GM23338 (cell line): ENCODE measurements around the gene NOXA1. TPM values are rescaled to one million over a fixed set of nuclear protein-coding genes. Genes with fewer than 3 reads are reported as not detected.

Experiments
- ATAC-seq: fragments of 200-7000 bp; cut with Tn5 transposase; 3 replicates; pipeline ENCODE4 v1.9.1; 2020
- DNase-seq: peaks from one replicate; pipeline ENCODE4 v3.0.0-alpha.2; 2015; ENCODE audit warnings: low spot score
- H2AFZ ChIP-seq: fragments of 200-600 bp; sonication (generic); 2 replicates; pipeline ENCODE4 v1.8.0; 2016; ENCODE audit warnings: antibody characterized with exemption, mild to moderate bottlenecking, moderate library complexity
- H3F3A ChIP-seq: fragments of 200-600 bp; sonication (generic); replicated peaks from 2 replicates; pipeline ENCODE4 v1.8.0; 2017; ENCODE audit warnings: antibody characterized with exemption, mixed run types, low read depth
- H3K27ac ChIP-seq: fragments of 200-600 bp; sonication (generic); 2 replicates; pipeline ENCODE4 v1.6.1; 2016; ENCODE audit warnings: low read depth
- H3K27me3 ChIP-seq: fragments of 200-600 bp; sonication (generic); 2 replicates; pipeline ENCODE4 v1.8.0; 2016; ENCODE audit warnings: mild to moderate bottlenecking, mixed run types, moderate library complexity; ENCODE audit not compliant: insufficient read depth
- H3K36me3 ChIP-seq: fragments of 200-600 bp; sonication (generic); 2 replicates; pipeline ENCODE4 v1.8.0; 2016; ENCODE audit warnings: mild to moderate bottlenecking; ENCODE audit not compliant: insufficient read depth
- H3K4me1 ChIP-seq: fragments of 200-600 bp; sonication (generic); 2 replicates; pipeline ENCODE4 v1.8.0; 2016; ENCODE audit warnings: mild to moderate bottlenecking, moderate library complexity; ENCODE audit not compliant: insufficient read depth
- H3K4me2 ChIP-seq: fragments of 200-600 bp; sonication (generic); 2 replicates; pipeline ENCODE4 v1.7.1; 2017; ENCODE audit warnings: mixed run types
- H3K4me3 ChIP-seq: fragments of 200-600 bp; sonication (generic); 2 replicates; pipeline ENCODE4 v1.6.1; 2016; ENCODE audit warnings: mixed run types
- H3K79me2 ChIP-seq: fragments of 200-600 bp; sonication (generic); replicated peaks from 2 replicates; pipeline ENCODE4 v1.8.0; 2017; ENCODE audit warnings: mild to moderate bottlenecking; ENCODE audit not compliant: insufficient read depth
- H3K9me2 ChIP-seq: fragments of 200-600 bp; sonication (generic); 2 replicates; pipeline ENCODE4 v1.8.0; 2017; ENCODE audit not compliant: insufficient read depth
- H4K20me1 ChIP-seq: fragments of 200-600 bp; sonication (generic); replicated peaks from 2 replicates; pipeline ENCODE4 v1.8.0; 2017; ENCODE audit warnings: mild to moderate bottlenecking; ENCODE audit not compliant: insufficient read depth
- H3K27ac Mint-ChIP-seq: 2 replicates; pipeline ENCODE4 v1.8.0; 2020; ENCODE audit warnings: inconsistent platforms, mild to moderate bottlenecking, moderate library complexity, mixed read lengths
- H3K27me3 Mint-ChIP-seq: 3 replicates; pipeline ENCODE4 v1.8.0; 2022; ENCODE audit warnings: low read depth, mild to moderate bottlenecking, moderate library complexity, mixed read lengths, inconsistent platforms; ENCODE audit not compliant: insufficient read depth, poor library complexity
- H3K36me3 Mint-ChIP-seq: 3 replicates; pipeline ENCODE4 v1.8.0; 2021; ENCODE audit warnings: low read depth, mild to moderate bottlenecking, inconsistent platforms, moderate library complexity, mixed read lengths
- H3K4me1 Mint-ChIP-seq: 3 replicates; pipeline ENCODE4 v1.8.0; 2020; ENCODE audit warnings: mild to moderate bottlenecking, inconsistent platforms, mixed read lengths
- H3K4me3 Mint-ChIP-seq: 3 replicates; pipeline ENCODE4 v1.8.0; 2021; ENCODE audit warnings: moderate library complexity, mild to moderate bottlenecking, inconsistent platforms, mixed read lengths
- H3K9me3 Mint-ChIP-seq: 3 replicates; pipeline ENCODE4 v1.8.0; 2020; ENCODE audit warnings: moderate library complexity, mild to moderate bottlenecking, inconsistent platforms, mixed read lengths
- CREB1 ChIP-seq: fragments of 250-450 bp; sonication (Bioruptor Pico); IDR thresholded peaks from 2 replicates; pipeline ENCODE4 v1.5.0; 2020; ENCODE audit warnings: low read depth, mild to moderate bottlenecking, moderate library complexity
- CTCF ChIP-seq, 2 experiments: fragments of 200-600 bp in 1 of 2; sonication (generic) in 1 of 2; conservative IDR thresholded peaks; 2 replicates each; pipeline versions ENCODE4 v1.5.1 to v1.6.1; 2016 to 2017; ENCODE audit warnings: antibody characterized with exemption in 2 of 2, low read depth in 2 of 2, mild to moderate bottlenecking in 2 of 2, moderate library complexity in 1 of 2
- ETS1 ChIP-seq: IDR thresholded peaks from 2 replicates; pipeline ENCODE4 v1.6.1; 2016; ENCODE audit warnings: antibody characterized with exemption
- EZH2 ChIP-seq: fragments of 200-600 bp; sonication (generic); IDR thresholded peaks from one replicate; pipeline ENCODE4 v1.8.0; 2017; ENCODE audit warnings: antibody characterized with exemption, mild to moderate bottlenecking, low read depth; ENCODE audit not compliant: unreplicated experiment
- EZH2phosphoT487 ChIP-seq: fragments of 200-600 bp; sonication (generic); IDR thresholded peaks from one replicate; pipeline ENCODE4 v1.8.1; 2018; ENCODE audit warnings: antibody characterized with exemption; ENCODE audit not compliant: unreplicated experiment
- JUNB ChIP-seq: IDR thresholded peaks from one replicate; pipeline ENCODE4 v1.6.1; 2016; ENCODE audit warnings: antibody characterized with exemption; ENCODE audit not compliant: unreplicated experiment
- NANOG ChIP-seq: IDR thresholded peaks from 2 replicates; pipeline ENCODE4 v1.6.1; 2016; ENCODE audit warnings: antibody characterized with exemption, borderline replicate concordance
- POLR2AphosphoS5 ChIP-seq: IDR thresholded peaks from 2 replicates; pipeline ENCODE4 v1.6.1; 2016; ENCODE audit warnings: antibody characterized with exemption, low read depth
- REST ChIP-seq: IDR thresholded peaks from one replicate; pipeline ENCODE4 v1.6.1; 2018; ENCODE audit warnings: antibody characterized with exemption; ENCODE audit not compliant: unreplicated experiment
- STAT1 ChIP-seq: IDR thresholded peaks from one replicate; pipeline ENCODE4 v1.6.1; 2016; ENCODE audit warnings: antibody characterized with exemption; ENCODE audit not compliant: unreplicated experiment
- ZNF114 ChIP-seq: fragments of 250-450 bp; sonication (Bioruptor Pico); IDR thresholded peaks from 2 replicates; pipeline ENCODE4 v1.5.0; 2020; ENCODE audit warnings: mild to moderate bottlenecking, moderate library complexity
- ZNF331 ChIP-seq: fragments of 250-450 bp; sonication (Bioruptor Pico); IDR thresholded peaks from 2 replicates; pipeline ENCODE4 v1.5.0; 2020; ENCODE audit warnings: low read depth, mild to moderate bottlenecking, moderate library complexity
- ZNF462 ChIP-seq: fragments of 250-450 bp; sonication (Bioruptor Pico); IDR thresholded peaks from 2 replicates; pipeline ENCODE4 v1.5.0; 2020; ENCODE audit warnings: mild to moderate bottlenecking, moderate library complexity
- polyA plus RNA-seq: library from polyadenylated mRNA; unstranded; fragments of >200 nt; fragmentation: Nextera tagmentation; extraction: Ambion mirVana; gene quantifications from 2 replicates; pipeline ENCODE4 v1.2.1, GENCODE V29; 2016
- total RNA-seq: library from RNA; depleted of rRNA; stranded (reverse); fragments of >200 nt; shearing (Covaris generic); gene quantifications from 2 replicates; pipeline ENCODE4 v1.2.3, GENCODE V29; 2014

NOXA1 gene
- total and polyA plus RNA-seq, 2 experiments from 2014 or later = 0.59 to 0.68 TPM

GRCh38 chr9:137456061-137456863 lies 33.1 kb downstream of the NOXA1 start:
- Histone ChIP-seq H3K4me2 (no peak overlapping the region), H3K27ac (no peak overlapping the region)

More at GRCh38 chr9:137456061-137456863, 33.1 kb downstream of the NOXA1 start:
- Mint-ChIP-seq H3K4me1 (peaks cover 8% of the 10 kb centered on the region; the same call in 2 of the 3 replicates), H3K4me3 (no peak overlapping the region; the same call in 2 of the 3 replicates), H3K36me3 (peaks cover 3% of the 10 kb centered on the region; the same call in 1 of the 3 replicates), H3K27ac (no peak overlapping the region), H3K9me3 (no peaks in the 10 kb centered on the region), H3K27me3 (peaks cover 9% of the 10 kb centered on the region)
- peaks cover 6% of the 10 kb centered on the region; the same call in 1 of the 2 replicates for H3K36me3 ChIP-seq
- H3K9me2 ChIP-seq = no peaks in the 10 kb centered on the region
- no peaks in the 10 kb centered on the region for H3K27me3 ChIP-seq
- H3K4me3 ChIP-seq = no peak overlapping the region
- H3K4me1 ChIP-seq = peaks cover 6% of the 10 kb centered on the region; the same call in 1 of the 2 replicates
- no peak for TF ChIP-seq REST
- TF ChIP-seq EZH2phosphoT487 = no peak
- no peak for TF ChIP-seq POLR2AphosphoS5
- no peak for TF ChIP-seq ZNF462 (CRISPR knock-in tag)
- no peak for TF ChIP-seq EZH2
- no peak for TF ChIP-seq CREB1 (CRISPR knock-in tag)
- no peak for TF ChIP-seq JUNB
- TF ChIP-seq NANOG = no peak
- TF ChIP-seq ETS1 = no peak
- no peak for TF ChIP-seq ZNF331
- no peak for TF ChIP-seq CTCF (conservative IDR thresholded peaks at IDR 0.05; ENCODE audit: low read depth in 2 of 2)
- TF ChIP-seq STAT1 = no peak
- no peak for TF ChIP-seq ZNF114 (CRISPR knock-in tag)
- DNase-seq = no peak
- H3K79me2 ChIP-seq = no peaks in the 10 kb centered on the region
- no peak for ATAC-seq
- 0 out of 2 replicates have a peak, but pooled peaks cover 3% of the 10 kb centered on the region for H3F3A ChIP-seq
- H2AFZ ChIP-seq = no peak overlapping the region
- H4K20me1 ChIP-seq = no peaks in the 10 kb centered on the region; the same call in 1 of the 2 replicates
